ENCODE measurements around the gene ZSCAN16.

GRCh38 chr6:28121876-28122275 lies 2.5 kb upstream of the ZSCAN16 start:
- no peak for TF ChIP-seq CREB3L1 (IDR thresholded peaks at IDR 0.05; ENCODE audit: borderline replicate concordance, low read depth)
- no peak for TF ChIP-seq POLR2A (conservative IDR thresholded peaks at IDR 0.05)
- TF ChIP-seq ZNF431 (CRISPR knock-in tag; IDR thresholded peaks at IDR 0.05) = no peak
- TF ChIP-seq SMAD3 (CRISPR knock-in tag; conservative IDR thresholded peaks at IDR 0.05) = no peak
- TF ChIP-seq RNF2 (IDR thresholded peaks at IDR 0.05) = no peak
